Measurements from ENCODE around the gene RFX1.
A peak's percentile ranks its signal among the peaks of the same experiment; 100 is the strongest.

Gene RFX1

DNA sequence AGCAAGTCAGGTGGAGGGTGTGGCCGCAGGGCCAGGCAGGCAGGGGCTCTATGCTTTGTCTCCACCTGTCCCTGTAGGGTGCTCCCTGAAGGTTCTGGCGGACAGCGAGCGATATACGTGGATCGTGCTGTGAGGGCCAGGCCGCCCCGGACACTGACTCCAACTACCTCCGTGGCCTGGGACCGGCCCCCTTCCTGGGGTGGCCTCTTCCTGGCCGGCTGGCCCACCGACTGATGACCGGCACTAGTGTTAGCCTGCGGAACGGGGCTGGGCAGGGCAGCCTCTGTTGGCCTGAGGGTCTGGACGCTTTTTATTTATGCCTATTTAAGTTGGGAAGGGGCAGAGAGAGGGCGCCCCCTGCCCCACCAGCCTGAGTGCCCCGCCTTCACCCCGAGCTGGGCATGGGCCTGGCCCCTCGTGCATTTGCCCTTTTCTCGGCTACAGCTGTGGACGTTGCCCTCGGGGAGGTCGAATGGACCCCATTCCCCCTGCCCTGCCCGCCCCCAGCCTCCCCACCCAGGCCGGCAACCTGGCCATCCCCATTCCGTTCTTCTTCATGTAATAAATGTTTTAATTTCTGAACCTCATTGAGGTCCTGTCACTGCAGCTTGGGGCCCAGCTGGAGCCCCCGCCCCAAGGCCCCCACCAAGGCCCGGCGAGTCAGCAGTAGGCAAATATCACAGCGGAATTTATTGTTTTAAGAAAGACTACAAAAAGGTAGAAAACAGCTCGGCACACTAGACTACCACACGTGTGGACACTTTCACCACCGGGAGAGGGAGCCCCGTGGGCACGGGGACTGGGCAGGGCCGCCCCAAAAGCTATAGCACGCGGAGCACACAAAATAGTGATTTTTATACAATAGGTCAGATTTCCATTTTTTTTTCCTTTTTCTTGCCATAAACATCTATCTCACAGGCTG, 45.0 kb downstream of the RFX1 start:
- DNase-seq = no peak

DNA sequence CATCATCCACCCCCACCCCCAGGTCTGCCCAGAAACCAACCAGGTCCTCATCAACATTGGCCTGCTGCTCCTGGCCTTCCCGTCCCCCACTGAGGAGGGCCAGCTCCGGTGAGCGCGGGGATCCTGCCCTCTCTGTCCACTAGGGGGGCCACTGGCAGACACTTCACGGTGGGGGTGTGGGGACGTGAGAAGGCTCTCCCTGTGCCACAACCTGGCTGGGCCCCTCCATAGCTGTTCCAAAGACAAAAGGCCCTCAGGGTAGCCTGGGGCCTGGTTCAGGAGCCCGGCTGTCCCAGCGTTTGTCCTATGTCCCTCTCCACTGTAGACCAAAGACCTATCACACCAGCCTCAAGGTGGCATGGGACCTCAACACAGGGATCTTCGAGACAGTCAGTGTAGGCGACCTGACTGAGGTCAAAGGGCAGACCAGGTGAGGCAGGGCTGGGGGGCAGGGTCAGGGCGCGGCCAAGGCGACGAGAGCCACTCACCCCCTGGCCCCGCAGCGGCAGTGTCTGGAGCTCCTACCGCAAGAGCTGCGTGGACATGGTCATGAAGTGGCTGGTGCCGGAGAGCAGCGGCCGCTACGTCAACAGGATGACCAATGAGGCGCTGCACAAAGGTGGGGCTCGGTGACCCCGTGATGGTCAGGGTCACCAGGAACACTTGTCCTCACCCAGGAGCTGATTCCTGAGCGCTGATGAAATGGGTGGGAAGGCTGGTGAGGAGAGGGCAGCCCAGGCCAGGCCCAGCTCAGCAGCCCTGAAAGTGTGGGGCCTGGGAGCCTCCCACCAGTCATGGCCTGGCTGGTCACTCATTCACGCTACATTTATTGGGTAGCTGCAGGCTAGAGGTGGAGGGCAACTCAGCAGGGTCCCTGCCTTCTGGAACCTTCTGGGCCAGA, 45.9 kb downstream of the RFX1 start:
- no peak for DNase-seq

DNA sequence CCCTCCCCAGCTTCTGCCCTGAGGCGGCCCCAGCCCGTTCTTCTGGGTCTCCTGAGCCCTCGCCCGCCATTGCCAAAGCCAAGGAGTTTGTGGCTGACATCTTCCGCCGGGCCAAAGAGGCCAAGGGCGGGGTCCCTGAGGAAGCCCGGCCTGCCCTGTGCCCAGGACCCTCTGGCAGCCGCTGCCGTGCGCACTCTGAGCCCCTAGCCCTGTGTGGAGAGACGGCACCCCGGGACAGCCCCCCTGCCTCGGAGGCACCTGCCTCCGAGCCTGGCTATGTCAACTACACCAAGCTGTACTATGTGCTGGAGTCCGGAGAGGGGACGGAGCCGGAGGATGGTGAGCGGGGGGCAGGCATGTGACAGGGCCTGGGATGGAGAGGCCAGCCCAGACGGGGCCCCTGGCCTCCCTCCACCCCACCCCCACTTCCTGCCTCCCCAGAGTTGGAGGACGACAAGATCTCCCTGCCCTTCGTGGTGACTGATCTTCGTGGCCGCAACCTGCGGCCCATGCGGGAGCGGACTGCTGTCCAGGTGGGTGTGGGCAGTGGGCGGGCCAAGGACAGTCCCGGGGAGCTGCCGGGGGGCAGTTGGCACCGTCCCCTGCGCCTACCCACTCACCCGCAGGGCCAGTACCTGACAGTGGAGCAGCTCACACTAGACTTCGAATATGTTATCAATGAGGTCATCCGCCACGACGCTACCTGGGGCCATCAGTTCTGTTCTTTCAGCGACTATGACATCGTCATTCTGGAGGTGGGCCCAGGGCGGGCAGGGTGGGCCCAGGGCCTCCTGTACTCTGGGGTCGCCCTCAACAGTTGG, 46.8 kb downstream of the RFX1 start:
- DNase-seq = no peak

DNA sequence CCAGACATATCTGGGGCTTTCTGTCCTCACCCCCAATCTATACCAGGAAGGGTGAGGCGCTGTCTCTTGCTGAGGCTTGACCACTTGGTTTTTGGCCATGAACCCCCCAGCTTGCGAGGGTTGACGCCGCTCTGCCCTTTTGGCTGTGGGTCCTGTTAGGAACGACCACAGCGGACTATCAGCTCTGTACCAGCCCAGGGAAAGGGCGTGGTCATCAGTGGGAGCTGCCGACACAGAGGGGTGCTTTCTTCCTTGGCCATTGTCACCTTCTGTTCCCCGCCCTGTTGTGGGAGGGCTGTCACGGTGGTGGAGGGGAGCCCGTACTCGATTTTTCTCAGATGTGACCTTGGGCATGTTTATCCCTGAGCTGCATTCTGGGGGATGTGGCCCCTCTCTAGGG, 48.1 kb downstream of the RFX1 start:
- no peak for DNase-seq

DNA sequence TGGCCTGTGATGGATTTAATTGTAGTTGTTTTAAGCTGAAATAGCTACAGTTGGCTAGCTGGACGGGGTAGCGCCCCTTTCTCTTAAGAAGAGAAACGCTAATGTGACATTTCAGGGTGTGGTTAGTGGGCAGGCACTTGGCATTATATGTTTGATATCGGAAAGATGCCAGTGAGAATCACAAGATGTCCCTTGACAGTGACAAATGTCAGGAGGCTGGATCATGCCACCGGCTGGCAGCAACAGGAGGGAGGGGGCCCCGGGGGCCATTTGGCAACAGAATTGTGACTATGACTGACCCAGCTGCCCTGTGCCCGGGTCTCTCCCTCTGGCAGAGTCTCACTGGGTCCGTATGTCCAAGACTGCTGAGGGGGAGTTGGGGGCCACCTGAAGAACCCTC, 49.1 kb downstream of the RFX1 start:
- DNase-seq = no peak

DNA sequence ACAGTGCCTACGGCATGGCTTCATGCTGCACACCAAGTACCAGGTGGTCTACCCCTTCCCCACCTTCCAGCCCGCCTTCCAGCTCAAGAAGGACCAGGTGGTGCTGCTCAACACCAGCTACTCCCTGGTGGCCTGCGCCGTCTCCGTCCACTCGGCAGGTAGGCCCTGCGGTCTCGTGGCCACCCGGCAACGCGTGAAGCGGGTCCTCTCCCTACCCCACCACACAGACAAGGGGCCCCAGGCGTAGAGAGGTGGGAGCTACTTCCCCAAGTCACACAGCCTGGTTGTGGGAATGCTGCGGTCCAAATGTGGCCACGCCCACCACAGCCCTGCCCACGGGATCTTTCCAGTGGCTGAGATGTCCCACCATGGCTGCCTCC, 49.8 kb downstream of the RFX1 start:
- no peak for DNase-seq

DNA sequence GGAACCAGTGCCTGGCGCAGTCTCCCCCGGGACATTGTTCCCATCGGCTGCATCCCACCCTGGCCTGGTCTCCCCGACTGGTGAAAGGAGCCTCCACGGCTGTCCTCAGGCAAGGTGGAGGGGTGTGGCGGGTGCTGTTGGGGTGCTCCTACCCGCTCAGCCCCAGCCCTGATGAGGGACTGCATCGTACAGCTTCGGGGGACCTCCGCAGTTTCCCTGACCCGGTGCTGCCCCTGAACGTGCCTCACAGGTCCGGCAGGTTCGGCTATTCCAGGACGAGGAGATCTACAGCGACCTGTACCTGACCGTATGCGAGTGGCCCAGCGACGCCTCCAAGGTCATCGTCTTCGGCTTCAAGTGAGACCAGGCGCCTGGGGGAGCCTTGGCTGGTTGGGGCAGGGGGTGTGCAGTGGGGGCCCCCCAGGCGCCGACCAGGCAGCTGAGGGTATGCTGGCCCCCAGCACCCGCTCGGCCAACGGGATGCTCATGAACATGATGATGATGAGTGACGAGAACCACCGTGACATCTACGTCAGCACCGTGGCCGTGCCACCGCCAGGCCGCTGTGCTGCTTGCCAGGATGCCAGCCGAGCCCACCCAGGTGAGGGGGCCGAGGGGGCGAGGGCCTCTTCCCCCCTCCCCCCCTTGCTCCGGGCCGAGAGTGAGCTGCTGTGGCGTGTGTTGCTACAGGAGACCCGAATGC, 50.3 kb downstream of the RFX1 start:
- no peak for DNase-seq

DNA sequence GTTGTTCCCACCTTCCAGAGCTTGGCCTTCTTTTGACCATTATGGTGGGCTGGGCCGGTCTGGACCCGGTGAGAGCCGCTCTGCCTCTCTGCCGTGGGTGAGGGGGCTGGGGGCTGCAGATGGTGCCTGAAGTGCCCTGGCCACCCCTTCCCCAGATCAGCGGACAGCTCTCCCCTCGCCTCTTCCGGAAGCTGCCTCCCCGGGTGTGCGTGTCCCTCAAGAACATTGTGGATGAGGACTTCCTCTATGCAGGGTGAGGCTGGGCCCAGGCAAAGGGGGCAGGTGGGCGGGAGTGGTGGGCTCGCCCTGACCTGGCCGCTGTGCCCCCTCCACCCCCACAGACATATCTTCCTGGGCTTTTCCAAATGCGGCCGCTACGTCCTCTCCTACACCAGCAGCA, 51.9 kb downstream of the RFX1 start:
- DNase-seq = no peak

DNA sequence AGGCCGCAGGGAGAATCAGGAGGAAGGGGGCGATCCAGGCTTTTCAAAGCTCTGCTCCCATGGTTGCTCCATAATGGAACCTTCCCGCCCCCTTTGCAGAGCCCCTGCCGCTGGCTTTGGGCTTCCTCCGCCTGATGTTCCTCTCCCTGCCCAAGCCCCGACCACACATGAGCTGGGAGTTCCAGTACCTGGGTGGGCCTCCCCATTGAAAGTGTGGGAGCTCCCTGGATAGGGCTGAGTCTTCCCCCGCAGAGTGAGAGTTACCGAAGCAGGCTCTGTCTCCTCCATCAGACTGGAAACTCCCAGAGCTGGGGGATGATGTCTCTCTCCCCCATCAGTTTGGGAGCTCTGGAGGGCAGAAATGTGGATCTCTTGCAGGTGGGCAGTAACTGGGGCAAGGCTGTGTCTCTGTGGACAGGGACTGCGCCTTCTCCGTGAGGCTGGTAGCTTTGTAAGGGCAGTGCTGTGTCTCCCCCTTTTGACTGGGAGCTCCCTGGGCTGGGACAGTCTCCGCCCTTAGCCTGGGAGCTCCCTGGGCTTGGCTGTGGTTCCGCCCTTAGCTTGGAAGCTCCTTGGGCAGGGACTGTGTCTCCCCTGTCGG, 53.1 kb downstream of the RFX1 start:
- no peak for DNase-seq

DNA sequence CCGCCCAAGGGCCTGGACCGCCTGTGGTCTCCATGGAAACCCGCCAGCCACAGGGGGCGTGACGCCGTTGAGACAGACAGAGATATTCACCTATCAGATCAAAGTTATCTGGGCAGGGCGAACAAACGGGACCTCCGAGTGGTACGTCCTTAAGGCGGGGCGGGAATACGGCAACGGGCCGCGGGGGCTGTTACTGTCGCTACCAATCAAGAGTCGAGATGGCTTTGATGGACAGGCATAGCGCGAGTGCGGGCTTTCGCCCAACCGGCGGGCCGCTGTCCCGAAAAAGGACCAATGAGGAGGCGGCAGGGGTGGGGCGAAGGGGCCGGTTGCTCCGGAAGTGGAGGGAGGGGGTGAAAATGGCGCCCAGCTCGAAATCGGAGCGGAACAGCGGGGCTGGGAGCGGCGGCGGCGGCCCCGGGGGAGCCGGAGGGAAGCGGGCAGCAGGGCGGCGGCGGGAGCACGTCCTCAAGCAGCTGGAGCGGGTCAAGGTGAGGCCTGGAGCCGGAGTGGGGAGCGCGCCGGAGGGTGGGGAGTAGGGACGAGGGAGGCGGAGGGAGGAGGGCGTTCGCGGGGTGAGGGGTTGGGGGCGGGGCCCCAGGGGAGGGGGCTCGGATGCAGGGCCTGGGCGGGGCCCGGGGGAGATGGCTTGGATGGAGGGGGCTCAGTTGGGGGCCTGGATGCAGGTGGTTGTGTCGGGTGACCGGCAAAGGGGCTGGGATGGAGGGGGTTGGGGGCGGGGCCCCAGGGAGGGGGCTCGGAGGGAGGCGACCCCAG, 53.8 kb downstream of the RFX1 start, which contains the start of gene DCAF15:
Gene DCAF15 (plus strand): TSS at position 356 of the 777 bp plus-strand sequence. CDS start 4 bp downstream, at position 360.
- DNase-seq = peak; percentile 89 to 91

DNA sequence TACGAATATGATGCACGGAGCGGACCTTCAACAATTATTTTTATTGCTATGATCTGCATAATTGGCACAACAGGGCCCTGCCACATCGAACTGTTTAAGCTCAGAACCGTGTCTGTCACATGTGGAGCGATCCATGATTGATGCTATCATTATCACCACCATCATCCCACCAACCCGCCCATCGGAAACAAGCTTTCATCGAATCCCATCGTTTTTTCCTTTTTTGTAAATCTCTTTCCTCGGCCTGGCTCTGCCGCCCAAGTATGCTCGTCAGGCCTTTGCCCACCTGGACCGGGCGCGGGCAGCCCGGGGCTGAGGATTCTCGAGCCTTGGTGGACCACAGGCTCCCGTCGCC, 54.3 kb downstream of the RFX1 start:
- DNase-seq = no peak

DNA sequence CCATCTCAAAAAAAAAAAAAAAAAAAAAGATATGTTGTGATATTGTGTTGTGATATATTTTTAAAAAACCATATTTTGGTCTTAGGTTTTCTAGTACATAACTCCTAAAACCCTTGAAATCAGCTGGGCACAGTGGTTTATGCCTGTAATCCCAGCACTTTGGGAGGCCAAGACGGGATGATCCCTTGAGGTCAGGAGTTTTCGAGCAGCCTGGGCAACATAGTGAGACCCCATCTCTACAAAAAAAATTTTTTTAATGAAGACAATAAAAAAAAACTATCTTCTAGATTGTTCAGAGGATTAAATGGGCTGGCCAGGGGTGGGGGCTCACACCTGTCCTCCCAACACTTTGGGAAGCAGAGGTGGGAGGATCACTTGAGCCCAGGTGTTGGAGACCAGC, 55.1 kb downstream of the RFX1 start:
- DNase-seq = no peak

DNA sequence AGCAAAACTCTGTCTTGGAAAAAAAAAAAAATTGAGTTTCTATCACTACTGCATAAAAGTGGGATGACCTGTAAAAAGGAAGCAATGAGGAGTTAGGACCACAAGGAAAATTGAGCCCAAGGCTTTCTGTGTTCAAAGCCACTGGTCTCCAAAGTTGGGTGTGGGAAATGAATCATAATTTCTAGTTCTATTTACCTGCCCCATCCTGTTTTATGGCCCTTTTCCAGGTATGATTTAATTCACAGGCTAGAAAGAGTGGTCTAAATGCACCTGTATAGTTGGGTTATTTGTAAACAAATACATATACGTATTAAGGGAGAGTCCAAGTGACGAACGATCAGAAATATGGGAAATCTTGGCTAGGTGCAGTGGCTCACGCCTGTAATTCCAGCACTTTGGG, 59.7 kb downstream of the RFX1 start:
- no peak for DNase-seq

DNA sequence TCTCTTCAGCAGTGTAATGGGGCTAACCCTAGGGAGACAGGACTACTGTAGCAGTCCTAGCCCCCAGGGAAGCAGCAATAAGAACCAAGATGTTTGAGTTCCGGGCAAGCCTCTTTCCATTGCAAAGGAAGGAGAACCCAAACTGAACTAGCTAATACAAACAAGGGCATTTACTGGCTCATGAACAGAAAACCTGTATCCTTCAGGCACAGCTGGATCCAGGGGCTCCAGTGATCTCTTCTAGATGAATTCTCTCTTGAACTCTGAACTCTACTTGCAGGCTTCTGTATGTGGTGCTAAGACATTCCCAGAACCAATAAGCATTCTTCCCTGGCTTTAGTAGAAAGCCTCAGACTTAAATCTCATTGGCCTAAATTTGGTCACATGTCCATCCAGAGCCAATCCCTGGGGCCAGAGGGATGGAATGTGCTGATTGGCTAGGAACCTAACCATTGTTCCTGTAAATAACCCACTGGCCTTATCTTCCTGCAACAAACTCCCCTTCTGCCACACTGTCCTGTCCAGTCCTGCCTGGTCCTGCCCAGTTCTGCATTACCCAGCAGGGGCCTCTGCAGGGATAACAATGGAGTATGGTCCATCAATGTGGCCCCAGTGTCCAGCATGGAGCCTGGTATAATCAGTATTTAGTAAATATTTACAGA, 64.0 kb downstream of the RFX1 start:
- DNase-seq = no peak

DNA sequence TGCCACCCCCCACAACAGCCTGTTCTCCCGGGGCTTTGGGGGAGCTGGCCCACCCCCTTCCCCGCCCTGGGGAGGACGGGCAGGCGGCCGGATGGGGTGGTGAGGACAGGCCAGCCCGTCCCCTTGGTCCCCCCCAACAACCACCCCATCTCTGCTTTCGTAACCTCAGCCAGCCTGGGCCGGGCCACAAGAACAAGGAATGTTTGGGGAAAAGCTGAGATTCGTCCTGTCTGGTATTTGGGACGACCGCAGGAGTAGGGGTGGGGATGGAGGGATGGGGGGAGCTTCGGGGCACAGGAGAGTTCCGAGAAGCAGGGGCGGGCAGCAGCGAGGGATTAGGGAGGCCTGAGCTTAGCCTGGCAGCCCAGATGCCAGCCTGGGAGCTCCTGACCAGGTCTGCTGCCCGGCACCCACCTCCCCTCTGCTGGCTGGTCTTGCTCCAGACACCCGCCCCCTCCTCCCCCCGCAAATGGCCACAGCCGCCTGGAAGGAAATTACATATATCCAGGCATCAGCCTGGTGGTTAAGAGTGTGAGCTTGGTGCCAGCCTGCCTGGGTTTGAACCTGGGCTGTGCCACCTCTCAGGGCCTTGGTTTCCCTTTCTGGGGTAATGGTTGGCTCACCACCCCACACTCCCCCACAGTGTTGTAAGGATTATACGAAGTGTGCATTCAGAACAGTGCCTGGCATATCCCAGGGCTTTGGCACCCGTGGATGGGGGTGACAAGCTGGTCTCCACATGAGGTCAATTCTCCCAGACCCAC, 67.6 kb downstream of the RFX1 start, which contains the start of gene PODNL1:
Gene PODNL1 (minus strand): TSS at position 117 of the 764 bp plus-strand sequence. CDS start 236 bp downstream, outside the sequence.
- DNase-seq = no peak

DNA sequence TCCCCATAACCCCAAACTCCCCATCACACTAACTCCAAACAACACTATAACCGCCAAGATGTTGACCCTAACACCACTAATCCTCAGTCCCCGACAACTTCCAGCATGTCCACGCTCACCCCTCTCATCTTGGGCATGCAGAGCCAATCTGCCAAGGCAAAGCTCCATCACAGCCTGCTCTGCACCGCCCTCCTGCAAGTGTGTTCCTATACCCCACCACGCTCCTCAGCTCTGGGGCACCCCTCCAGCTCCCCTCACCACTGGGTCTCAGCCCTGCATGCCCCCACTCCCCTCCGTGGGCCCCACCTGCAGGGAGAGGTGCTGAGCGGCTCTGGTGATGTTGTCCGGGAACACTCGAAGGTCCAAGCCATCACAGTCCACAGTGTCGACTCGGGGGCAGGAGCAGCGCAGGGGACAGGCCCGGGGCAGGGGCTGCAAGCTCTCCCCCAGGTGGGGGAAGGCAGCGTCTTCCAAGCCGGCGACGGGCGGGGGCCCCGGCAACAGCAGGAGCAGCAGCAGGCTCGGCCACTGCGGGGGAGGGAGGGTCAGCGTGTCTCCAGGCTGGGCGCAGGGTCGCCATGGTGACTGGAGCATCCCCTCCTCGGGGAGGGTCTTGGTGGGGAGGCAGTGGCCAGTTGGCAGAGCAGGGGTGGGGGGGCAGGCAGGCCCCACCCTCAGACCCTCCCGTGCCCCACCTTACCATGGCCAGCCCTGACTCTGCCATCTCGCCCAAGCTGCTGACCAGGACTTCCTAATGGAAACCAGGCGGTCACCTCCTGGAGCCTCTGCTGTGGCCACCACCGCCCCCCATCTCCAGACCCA, 68.4 kb downstream of the RFX1 start:
- no peak for DNase-seq

DNA sequence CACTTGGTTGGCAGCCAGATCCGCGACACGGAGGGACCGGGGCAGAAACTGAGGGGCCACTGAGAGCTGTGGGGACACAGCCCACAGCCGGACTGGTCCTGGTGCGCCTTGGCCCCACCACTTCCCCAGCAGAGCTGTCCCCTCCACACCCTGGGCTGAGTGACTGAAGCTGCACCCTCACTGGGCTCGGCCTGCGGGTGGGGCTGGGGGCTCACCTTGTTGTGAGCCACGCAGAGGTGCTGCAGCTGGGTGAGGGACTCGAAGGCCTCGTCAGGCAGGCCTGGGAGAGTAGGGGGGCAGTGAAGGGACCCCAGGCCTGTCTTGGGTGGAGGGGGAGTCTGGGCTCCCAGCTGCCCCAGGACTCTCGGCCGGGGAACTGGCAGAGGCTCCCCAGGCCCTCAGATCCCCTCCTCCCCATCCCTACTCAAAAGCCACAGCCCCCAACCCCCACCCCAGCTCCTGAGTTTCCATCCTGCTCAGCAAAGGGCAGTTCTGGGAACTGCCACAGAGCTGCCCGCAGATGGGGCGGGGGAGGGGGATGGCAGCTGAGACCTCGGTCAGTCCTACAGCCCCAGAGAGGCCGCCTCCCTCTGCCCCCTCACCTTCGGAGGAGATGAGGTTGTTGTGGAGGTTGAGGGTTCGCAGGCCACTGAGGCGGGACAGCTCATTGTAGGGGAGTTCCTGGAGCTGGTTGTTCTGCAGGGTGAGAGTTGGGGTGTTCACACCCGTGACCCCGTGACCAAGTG, 70.2 kb downstream of the RFX1 start:
- DNase-seq = no peak

DNA sequence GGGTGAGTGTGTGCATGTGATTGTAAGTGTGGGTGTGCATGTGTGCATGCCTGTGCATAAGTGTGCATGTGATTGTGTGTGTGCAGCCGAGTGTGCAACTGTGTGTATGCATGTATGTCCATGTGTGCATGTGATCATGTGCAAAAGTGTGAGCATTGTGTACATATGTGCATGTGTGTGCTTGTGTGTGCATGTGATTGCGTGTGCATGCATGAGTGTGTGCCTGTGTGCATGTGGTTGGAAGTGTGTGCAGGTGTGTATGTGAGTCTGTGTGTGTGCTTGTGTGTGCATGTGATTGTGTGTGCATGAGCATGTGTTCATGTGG, 71.4 kb downstream of the RFX1 start:
- no peak for DNase-seq
